HCEC 1CT (cell line): Measurements from ENCODE around the gene UAP1.

Experiments used
- DNase-seq: peaks from one replicate; pipeline ENCODE4 v3.0.0-alpha.2; 2017

The UAP1 gene

GRCh38 chr1:162617513-162617912 is 56.0 kb downstream of the UAP1 start:
- no peak for DNase-seq

GRCh38 chr1:162619076-162619475 is 57.6 kb downstream of the UAP1 start:
- DNase-seq: no peak

GRCh38 chr1:162621256-162621655 is 59.7 kb downstream of the UAP1 start:
- DNase-seq: no peak

GRCh38 chr1:162625679-162626078 is 64.2 kb downstream of the UAP1 start:
- no peak for DNase-seq

GRCh38 chr1:162626094-162626493 is 64.6 kb downstream of the UAP1 start:
- DNase-seq: no peak

- DNase-seq: no peak
Measured at GRCh38 chr1:162626761-162627160, 65.2 kb downstream of the UAP1 start.

- DNase-seq: peak; percentile 58
Measured at GRCh38 chr1:162627662-162628296, 66.3 kb downstream of the UAP1 start.

- peak; percentile 20 for DNase-seq
Measured at GRCh38 chr1:162629077-162629627, 67.6 kb downstream of the UAP1 start.

GRCh38 chr1:162629651-162630050 is 68.1 kb downstream of the UAP1 start:
- DNase-seq: peak; percentile 86

- peak; percentile 85 for DNase-seq
Measured at GRCh38 chr1:162631546-162632191, 70.1 kb downstream of the UAP1 start.

GRCh38 chr1:162632217-162632666 is 70.7 kb downstream of the UAP1 start, which contains the start of gene DDR2:
TSS of gene DDR2 (plus strand) at chr1:162632464. CDS start at chr1:162719064, 86,600 bp downstream.
- DNase-seq: peak; percentile 95

GRCh38 chr1:162632698-162633080 is 71.2 kb downstream of the UAP1 start:
- DNase-seq: peak; percentile 36

- peak; percentile 58 for DNase-seq
Measured at GRCh38 chr1:162633081-162633762, 71.7 kb downstream of the UAP1 start.

GRCh38 chr1:162635418-162635817 is 73.9 kb downstream of the UAP1 start:
- peak; percentile 23 for DNase-seq

- DNase-seq: no peak
Measured at GRCh38 chr1:162639718-162640117, 78.2 kb downstream of the UAP1 start.

- DNase-seq: no peak
Measured at GRCh38 chr1:162641114-162641513, 79.6 kb downstream of the UAP1 start.

- DNase-seq: no peak
Measured at GRCh38 chr1:162644986-162645314, 83.4 kb downstream of the UAP1 start.

GRCh38 chr1:162645666-162646065 is 84.1 kb downstream of the UAP1 start:
- DNase-seq: no peak

GRCh38 chr1:162649583-162649982 is 88.1 kb downstream of the UAP1 start:
- peak; percentile 27 for DNase-seq
